HG03039 (cell line): ENCODE measurements around the gene PEAR1.
A peak's percentile ranks its signal among the peaks of the same experiment; 100 is the strongest.

Source experiments
- ATAC-seq: cut with Tn5 transposase; IDR thresholded peaks from one replicate; pipeline ENCODE4 v1.9.1; 2021; ENCODE audit warnings: mild to moderate bottlenecking, moderate library complexity; ENCODE audit not compliant: unreplicated experiment

PEAR1 gene

DNA sequence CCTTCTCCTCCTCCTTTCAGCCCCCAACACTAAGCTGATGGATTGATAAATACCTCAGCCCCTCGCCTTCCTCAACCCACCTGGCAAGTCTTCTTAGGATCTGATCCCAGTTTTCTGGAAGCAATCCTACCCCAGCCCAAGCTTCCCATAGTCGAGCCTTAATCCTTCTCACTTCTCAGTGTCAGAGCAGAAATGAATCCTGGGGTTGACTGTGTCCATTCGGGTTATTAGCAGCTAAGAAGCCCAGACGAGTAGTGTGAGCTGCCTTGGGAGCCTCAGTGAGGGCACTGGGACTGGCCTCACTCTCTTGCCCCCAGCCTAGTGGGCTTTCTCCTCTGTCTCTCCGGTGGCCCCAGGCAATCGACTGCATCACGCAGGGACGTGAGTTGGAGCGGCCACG, 12.4 kb upstream of the PEAR1 start:
- no peak for ATAC-seq

GRCh38 chr1:156881663-156882062, 11.9 kb upstream of the PEAR1 start:
- no peak for ATAC-seq

DNA sequence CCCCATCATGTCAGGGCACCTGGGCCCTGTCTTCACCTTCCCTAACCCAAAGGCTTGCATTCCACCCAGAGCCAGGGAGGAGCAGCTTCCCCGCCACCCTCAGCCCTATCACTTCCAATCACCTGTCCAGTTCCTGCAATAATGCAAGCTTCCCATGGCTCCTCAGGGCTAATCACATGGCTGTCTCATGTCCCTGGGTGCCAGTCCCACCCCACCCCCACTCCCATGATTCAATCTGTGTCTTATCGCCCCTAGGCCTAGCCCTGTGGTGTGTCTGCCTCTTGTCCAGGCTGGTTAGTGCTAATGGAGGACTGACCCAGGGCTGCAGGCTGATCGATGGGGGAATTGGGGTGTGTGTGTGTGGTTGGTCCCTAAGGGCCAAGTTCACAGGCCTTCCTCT, 11.0 kb upstream of the PEAR1 start:
- ATAC-seq: no peak

GRCh38 chr1:156883919-156884318, 9.6 kb upstream of the PEAR1 start:
- no peak for ATAC-seq

DNA sequence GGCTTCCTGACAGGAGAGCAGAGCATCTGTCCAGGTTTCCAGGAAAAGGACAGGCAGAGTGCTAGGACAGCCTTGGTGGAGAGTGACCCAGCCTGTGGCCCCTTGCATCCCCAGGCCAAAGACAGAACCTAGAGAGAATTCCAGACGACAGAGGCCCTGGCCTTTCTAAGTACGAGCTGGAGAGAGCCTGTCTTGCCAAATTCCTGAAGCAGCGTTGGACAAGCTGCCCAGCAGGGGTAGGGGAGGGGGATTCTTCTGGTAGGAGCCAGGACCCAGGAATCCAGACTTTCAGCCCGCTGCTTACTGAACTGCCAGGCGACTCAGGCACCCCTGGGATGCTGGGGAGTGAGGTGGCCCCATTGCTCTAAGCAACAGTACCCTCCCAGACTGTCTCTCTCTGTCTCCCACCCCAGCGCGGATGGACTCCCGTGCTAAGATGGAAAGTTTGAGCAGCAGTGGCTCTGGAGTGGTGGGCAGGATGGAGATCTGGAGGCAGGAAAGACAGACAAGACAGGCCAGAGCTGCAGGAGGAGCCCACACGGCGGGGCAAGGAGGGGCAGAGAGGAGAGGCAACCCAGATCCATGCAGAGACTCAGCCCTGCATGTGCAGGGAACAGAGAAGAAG, 8.8 kb upstream of the PEAR1 start:
- no peak for ATAC-seq

GRCh38 chr1:156885314-156885713, 8.2 kb upstream of the PEAR1 start:
- no peak for ATAC-seq

GRCh38 chr1:156885880-156886355, 7.6 kb upstream of the PEAR1 start:
- ATAC-seq: no peak

- no peak for ATAC-seq
Measured at GRCh38 chr1:156886583-156887281, 6.8 kb upstream of the PEAR1 start.

DNA sequence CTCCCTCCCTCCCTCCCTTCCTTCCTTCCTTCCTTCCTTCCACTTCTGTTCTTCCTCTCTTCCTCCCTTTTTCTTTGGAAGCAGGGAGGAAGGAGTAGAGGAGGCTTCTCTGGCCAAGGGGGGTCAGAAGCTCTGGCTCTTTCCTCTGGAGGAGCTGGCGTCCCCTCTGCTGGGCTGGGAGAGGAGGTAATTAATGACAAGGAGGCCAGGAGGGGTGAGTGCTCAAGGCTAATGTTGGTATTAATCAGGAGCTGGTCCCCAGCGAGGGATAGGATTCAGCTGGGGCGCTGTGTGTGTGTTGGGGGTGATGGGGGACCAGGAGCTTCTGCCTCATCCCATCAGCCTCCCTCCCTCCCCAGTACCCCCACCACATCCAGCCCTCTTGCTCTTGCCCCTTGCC, 6.2 kb upstream of the PEAR1 start:
- ATAC-seq: no peak

GRCh38 chr1:156887734-156888133, 5.8 kb upstream of the PEAR1 start:
- ATAC-seq: no peak

- no peak for ATAC-seq
Measured at GRCh38 chr1:156889802-156890580, 3.5 kb upstream of the PEAR1 start.

DNA sequence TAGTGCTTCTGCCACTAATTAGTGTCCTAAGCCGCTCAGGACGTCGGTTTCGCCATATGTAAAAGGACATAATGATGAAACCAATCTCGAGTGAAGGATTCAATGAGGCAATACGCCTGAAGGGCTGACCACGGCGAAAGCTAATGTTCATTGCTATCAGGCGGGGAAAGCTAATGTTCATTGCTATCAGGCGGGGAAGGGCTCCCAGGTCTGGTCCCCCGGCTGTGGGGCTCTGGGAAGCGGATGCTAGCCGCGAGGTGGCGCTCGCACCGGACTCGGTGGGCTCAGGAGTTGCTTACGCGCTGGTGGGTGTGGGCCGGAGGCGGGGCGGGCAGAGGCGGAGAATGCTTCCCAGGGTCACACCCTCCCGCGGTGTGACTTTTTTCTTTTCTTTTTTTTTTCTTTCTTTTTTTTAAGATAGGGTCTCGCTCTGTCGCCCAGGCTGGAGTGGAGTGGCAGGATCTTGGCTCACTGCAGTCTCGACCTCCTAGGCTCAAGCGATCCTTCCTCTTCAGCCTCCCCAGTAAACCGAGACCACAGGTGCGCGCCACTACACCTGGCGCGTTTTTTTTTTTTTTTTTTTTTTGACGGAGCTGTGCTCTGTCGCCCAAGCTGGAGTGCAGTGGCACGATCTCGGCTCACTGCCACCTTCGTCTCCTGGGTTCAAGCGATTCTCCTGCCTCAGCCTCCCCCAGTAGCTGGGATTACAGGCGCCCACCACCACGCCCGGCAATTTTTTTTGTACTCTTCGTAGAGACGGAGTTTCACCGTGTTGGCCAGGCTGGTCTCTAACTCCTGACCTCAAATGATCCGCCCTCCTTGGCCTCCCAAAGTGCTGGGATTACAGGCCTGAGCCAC, 1.1 kb upstream of the PEAR1 start:
- peak; percentile 53 for ATAC-seq

DNA sequence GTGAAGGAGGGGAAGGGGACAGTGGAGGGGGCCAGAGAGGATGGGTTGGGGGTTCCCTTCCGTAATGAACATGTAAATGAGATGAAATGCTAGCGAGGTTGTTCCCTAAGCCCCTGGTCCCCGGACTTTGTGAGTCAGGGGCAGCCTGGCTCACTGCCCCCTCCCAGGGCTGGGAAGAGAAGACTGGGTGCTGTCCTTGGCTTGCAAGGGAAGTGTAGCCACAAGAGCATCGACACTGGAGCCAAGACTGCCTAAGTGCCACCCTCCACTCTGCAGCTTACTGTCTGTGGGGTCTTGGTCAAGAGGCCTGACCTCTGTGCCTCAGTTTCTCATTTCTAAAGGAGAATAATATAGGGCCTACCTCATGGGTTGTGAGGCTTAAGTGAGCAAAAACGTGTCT, 483 bp downstream of the PEAR1 start:
- no peak for ATAC-seq

- ATAC-seq: no peak
Measured at GRCh38 chr1:156894711-156895454, 1.4 kb downstream of the PEAR1 start.

DNA sequence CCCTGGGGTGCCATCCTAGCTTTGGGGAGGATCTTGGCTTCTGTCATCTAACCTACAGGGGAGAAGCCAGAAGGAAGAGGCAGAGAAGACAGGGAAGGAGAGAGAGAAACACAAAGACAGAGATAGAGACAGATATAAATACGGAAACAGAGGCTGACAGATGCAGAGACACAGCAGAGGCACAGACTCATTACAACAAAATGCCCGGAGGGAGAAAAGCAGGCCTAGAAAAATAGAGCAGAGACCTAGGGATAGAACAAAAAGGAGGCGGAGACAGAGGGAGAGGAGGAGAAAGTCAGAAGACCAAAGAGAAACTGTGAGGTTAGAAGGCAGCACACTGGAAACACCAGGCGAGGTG, 1.9 kb downstream of the PEAR1 start:
- no peak for ATAC-seq

- no peak for ATAC-seq
Measured at GRCh38 chr1:156895927-156896326, 2.4 kb downstream of the PEAR1 start.

- ATAC-seq: no peak
Measured at GRCh38 chr1:156896490-156897033, 3.0 kb downstream of the PEAR1 start.

GRCh38 chr1:156897078-156897825, 3.7 kb downstream of the PEAR1 start:
- no peak for ATAC-seq

GRCh38 chr1:156898161-156898566, 4.6 kb downstream of the PEAR1 start:
- no peak for ATAC-seq
